Breast epithelium (tissue), 3 donors: ENCODE results near the gene KDM4B.

Experiments
- POLR2A ChIP-seq: fragments of 450-650 bp; IDR thresholded peaks from one replicate; pipeline ENCODE4 v1.6.1; 2016; ENCODE audit warnings: antibody characterized with exemption, mild to moderate bottlenecking, moderate library complexity
- POLR2AphosphoS5 ChIP-seq, 3 donors: sonication (generic); formaldehyde crosslinking; IDR thresholded peaks; one replicate each; pipeline ENCODE4 v1.6.1; 2017; ENCODE audit warnings: antibody characterized with exemption in 3 of 3
- TF ChIP-seq, protein P1 (sequence below), 3 donors: fragments of 450-650 bp; IDR thresholded peaks; one replicate each; pipeline ENCODE4 v1.5.1; 2016 to 2017; ENCODE audit warnings: antibody characterized with exemption in 3 of 3, mild to moderate bottlenecking in 3 of 3, moderate library complexity in 3 of 3

DNA sequence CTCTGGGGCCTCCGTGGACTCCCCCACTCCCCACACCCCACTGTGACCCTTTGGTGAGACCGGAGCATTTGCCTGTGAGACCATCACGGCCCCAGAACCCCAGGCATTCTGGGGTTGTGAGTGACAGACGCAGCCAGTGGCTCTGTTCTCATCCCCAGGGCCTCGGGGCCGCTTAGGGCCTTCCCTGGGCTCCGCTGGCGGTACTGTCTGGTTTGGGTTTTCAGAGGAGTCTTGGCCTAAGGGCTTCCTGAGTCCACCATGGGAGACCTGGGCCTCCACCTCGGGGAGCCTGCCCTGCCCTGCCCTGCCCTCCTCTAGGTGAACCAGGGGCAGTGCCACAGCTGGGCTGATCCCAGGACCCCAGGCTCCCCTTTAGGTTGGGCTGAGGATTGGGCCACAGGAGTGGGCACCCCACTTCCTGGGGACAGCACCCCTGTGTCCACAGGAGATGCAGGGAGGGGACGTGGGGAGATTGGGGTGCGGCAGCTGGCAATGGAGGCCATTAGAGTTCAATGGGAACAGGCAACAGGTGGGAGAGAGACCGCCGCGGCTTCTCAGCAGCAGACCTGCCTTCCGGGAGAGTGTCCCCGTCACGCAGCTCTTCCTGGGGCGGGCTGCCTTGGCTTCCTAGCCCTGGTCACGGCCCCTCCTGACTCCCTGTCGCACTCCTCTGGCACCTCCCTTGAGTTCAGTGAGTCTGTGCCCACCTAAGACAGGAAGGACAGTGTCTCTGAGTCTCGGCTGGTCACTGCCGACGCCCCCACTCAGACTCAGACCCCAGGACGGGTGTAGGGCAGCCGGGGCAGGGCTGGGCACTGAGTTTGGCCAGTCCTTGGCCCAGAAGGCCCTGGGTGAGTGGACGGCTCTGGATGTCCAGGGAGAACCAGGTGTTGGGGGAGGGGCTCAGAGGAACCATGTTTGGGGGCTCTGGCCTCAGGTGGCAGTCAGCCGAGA lies 164.1 kb downstream of the KDM4B start:
- TF ChIP-seq, protein P1, sequence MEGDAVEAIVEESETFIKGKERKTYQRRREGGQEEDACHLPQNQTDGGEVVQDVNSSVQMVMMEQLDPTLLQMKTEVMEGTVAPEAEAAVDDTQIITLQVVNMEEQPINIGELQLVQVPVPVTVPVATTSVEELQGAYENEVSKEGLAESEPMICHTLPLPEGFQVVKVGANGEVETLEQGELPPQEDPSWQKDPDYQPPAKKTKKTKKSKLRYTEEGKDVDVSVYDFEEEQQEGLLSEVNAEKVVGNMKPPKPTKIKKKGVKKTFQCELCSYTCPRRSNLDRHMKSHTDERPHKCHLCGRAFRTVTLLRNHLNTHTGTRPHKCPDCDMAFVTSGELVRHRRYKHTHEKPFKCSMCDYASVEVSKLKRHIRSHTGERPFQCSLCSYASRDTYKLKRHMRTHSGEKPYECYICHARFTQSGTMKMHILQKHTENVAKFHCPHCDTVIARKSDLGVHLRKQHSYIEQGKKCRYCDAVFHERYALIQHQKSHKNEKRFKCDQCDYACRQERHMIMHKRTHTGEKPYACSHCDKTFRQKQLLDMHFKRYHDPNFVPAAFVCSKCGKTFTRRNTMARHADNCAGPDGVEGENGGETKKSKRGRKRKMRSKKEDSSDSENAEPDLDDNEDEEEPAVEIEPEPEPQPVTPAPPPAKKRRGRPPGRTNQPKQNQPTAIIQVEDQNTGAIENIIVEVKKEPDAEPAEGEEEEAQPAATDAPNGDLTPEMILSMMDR (IDR thresholded peaks at IDR 0.05), result no peak
- no peak for TF ChIP-seq POLR2A
- TF ChIP-seq POLR2AphosphoS5 (IDR thresholded peaks at IDR 0.05), result no peak
